Epidermal melanocyte (primary cell): ENCODE measurements around the gene IGSF9B.

Source experiments
- DNase-seq: peaks from one replicate; pipeline ENCODE4 v3.0.0; 2011; ENCODE audit warnings: low spot score; ENCODE audit not compliant: insufficient read length

IGSF9B gene

GRCh38 chr11:133920109-133920990 is 36.4 kb downstream of the IGSF9B start:
- no peak for DNase-seq

GRCh38 chr11:133919330-133920108 is 37.2 kb downstream of the IGSF9B start:
- no peak for DNase-seq

GRCh38 chr11:133918608-133919260 is 38.0 kb downstream of the IGSF9B start:
- DNase-seq = no peak

GRCh38 chr11:133917921-133918607 is 38.7 kb downstream of the IGSF9B start:
- no peak for DNase-seq

- DNase-seq = no peak
Observed at GRCh38 chr11:133916784-133917440, 39.9 kb downstream of the IGSF9B start.

GRCh38 chr11:133913761-133914160 is 43.0 kb downstream of the IGSF9B start:
- DNase-seq = no peak

- no peak for DNase-seq
Observed at GRCh38 chr11:133911171-133911570, 45.6 kb downstream of the IGSF9B start.

GRCh38 chr11:133910101-133910500 is 46.7 kb downstream of the IGSF9B start:
- DNase-seq = no peak

GRCh38 chr11:133908827-133909226 is 47.9 kb downstream of the IGSF9B start:
- DNase-seq = no peak

GRCh38 chr11:133907841-133908241 is 48.9 kb downstream of the IGSF9B start:
- DNase-seq = no peak

- DNase-seq = no peak
Observed at GRCh38 chr11:133907216-133907615, 49.6 kb downstream of the IGSF9B start.

- no peak for DNase-seq
Observed at GRCh38 chr11:133906746-133907145, 50.0 kb downstream of the IGSF9B start.

- DNase-seq = no peak
Observed at GRCh38 chr11:133906241-133906640, 50.5 kb downstream of the IGSF9B start.

- no peak for DNase-seq
Observed at GRCh38 chr11:133905677-133906156, 51.1 kb downstream of the IGSF9B start.

GRCh38 chr11:133904818-133905515 is 51.8 kb downstream of the IGSF9B start:
- no peak for DNase-seq

GRCh38 chr11:133903875-133904817 is 52.6 kb downstream of the IGSF9B start:
- no peak for DNase-seq

- no peak for DNase-seq
Observed at GRCh38 chr11:133903056-133903455, 53.7 kb downstream of the IGSF9B start.

- no peak for DNase-seq
Observed at GRCh38 chr11:133902506-133902905, 54.3 kb downstream of the IGSF9B start.

- no peak for DNase-seq
Observed at GRCh38 chr11:133901999-133902398, 54.8 kb downstream of the IGSF9B start.
